Neural cell (in vitro differentiated cells): ENCODE data around the gene CCDC80.

Experiments
- CTCF ChIP-seq: fragments of 450-650 bp; IDR thresholded peaks from 2 replicates; pipeline ENCODE4 v1.5.1; 2014; ENCODE audit warnings: antibody characterized with exemption, mild to moderate bottlenecking, moderate library complexity; ENCODE audit not compliant: poor library complexity, severe bottlenecking
- EP300 ChIP-seq: fragments of 450-650 bp; conservative IDR thresholded peaks from 2 replicates; pipeline ENCODE4 v1.6.1; 2014; ENCODE audit warnings: antibody characterized with exemption, mild to moderate bottlenecking, moderate library complexity; ENCODE audit not compliant: poor library complexity, severe bottlenecking
- EZH2 ChIP-seq: fragments of 200-600, 300-800 bp; shearing (Covaris generic), sonication (generic); IDR thresholded peaks from 2 replicates; pipeline ENCODE4 v1.6.1; 2014; ENCODE audit warnings: antibody characterized with exemption, low read length, borderline replicate concordance, mild to moderate bottlenecking; ENCODE audit not compliant: insufficient read depth, poor library complexity, severe bottlenecking
- MXI1 ChIP-seq: fragments of 450-650 bp; conservative IDR thresholded peaks from 2 replicates; pipeline ENCODE4 v1.6.1; 2014; ENCODE audit warnings: antibody characterized with exemption, mild to moderate bottlenecking; ENCODE audit not compliant: poor library complexity, severe bottlenecking
- POLR2AphosphoS5 ChIP-seq: IDR thresholded peaks from 2 replicates; pipeline ENCODE4 v1.6.1; 2012
- RAD21 ChIP-seq: fragments of 450-650 bp; conservative IDR thresholded peaks from 2 replicates; pipeline ENCODE4 v1.6.1; 2014; ENCODE audit warnings: antibody characterized with exemption, mild to moderate bottlenecking, moderate library complexity
- REST ChIP-seq: IDR thresholded peaks from 2 replicates; pipeline ENCODE4 v1.6.1; 2012; ENCODE audit warnings: borderline replicate concordance
- SMC3 ChIP-seq: fragments of 450-650 bp; conservative IDR thresholded peaks from 2 replicates; pipeline ENCODE4 v1.6.1; 2014; ENCODE audit warnings: antibody characterized with exemption, mild to moderate bottlenecking, moderate library complexity; ENCODE audit not compliant: poor library complexity
- TAF1 ChIP-seq: IDR thresholded peaks from 2 replicates; pipeline ENCODE4 v1.6.1; 2012; ENCODE audit warnings: low read depth

DNA sequence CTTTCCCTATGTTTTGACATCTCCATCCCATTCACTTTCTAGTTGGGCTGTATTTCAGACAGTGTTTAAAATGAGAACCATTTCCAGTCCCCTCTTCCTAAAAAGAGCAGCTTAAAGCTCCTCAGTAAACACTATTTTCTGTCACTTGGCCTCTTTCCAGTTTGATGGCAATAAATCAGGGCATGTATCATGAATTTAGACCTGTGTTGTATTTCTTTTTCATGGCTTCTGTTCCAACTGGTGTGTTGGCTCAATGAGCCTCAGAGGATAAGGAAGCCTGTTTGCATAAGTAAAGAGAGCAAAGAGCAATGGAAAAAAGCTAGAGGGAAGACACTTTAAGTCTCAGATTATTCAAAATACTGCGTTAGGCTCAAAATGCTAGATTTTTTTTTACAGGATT, 7.2 kb downstream of the CCDC80 start:
- TF ChIP-seq CTCF (no peak), REST (no peak), POLR2AphosphoS5 (no peak), EZH2 (no peak), EP300 (no peak), MXI1 (no peak), RAD21 (no peak), TAF1 (no peak), SMC3 (no peak)
